Left kidney (tissue), 2 donors: ENCODE measurements around the gene POU6F1. TPM values are rescaled to one million over a fixed set of nuclear protein-coding genes. Genes with fewer than 3 reads are reported as not detected.
A peak's percentile ranks its signal among the peaks of the same experiment; 100 is the strongest.

Experiments used
- DNase-seq: peaks from one replicate; pipeline ENCODE4 v3.0.0-alpha.2; 2013
- polyA plus RNA-seq: library from polyadenylated mRNA; unstranded; fragments of 120-200 nt; gene quantifications from one replicate; pipeline ENCODE4 v1.2.1, GENCODE V29; 2013; ENCODE audit not compliant: insufficient read length

Gene POU6F1
- polyA plus RNA-seq, 1 donor: 8.8 TPM

DNA sequence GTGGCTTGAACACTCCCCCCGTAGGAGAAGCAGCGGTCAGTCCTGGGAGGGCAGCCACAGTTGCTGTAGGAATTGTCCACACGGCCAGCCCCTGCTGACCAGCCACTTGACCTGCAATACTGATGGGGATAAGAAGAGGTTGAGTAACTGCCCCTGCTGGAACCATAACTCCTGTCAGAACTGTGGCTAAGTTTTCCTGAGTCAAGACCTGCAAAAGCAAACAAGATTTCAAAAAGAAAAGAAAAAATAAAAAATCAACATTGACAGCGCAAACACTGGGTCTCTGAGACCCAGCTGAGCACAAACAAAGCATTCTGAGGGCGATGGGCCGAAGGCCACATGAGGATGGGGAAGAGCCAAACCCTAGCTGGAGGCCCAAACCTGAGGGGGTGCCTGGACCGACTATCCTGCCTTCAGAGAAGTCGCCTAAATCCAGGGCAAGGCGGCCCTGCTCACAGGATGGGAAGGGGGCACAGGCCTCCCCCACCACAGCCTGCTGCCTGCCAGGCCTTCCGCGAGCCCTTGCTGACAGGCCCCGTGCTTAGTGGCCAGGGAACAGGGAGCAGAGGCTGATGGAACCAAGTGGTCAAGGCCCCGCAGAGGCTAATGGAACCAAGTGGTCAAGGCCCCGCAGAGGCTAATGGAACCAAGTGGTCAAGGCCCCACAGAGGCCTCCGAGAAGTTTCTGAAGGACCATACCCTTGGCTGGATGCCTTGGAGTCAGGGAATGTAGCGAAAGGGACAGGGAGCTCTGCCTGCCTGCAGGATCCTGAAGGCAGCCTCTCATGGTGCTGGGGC is 19.1 kb downstream of the POU6F1 start:
- DNase-seq: no peak

DNA sequence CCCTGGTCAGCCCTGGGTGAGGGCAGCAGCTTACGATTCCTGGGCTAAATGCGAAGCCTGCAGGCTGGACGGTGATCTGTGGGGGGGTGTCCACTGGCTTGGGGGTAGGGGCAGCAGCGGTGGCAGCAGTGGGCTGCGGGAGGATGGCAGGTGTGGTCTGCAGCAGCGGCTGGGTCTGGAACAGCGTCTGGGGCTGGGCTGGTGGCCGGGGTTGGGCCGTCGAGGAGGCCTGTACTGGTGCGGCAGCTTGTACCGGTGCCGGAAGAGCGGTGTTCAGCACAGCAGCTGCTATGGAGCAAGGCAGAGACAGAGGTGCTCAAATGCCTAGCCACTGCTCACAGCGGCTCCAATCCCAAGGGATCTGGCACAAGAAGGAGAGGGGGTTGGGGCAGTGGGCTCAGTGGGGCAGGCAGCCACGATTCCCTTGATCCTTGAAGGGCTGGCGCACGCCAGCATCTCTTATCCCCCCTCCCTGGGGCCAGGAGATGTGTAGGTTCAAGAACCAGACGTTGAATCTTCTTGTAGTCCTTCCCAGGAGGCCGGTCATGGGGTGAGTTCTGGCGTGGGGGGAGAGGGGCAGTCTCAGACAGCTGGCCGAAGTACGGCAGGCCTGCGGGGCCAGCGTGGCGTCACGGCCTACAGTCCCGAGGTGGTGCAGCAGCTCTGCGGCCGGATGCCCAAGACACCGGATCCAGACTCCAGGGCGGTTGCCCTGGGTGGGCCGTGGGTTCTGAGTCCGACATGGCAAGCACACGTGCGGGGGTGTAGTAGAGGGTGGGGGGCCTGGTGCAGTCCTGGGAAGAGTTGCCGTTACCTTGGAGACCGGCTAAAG is 19.9 kb downstream of the POU6F1 start:
- DNase-seq: no peak

DNA sequence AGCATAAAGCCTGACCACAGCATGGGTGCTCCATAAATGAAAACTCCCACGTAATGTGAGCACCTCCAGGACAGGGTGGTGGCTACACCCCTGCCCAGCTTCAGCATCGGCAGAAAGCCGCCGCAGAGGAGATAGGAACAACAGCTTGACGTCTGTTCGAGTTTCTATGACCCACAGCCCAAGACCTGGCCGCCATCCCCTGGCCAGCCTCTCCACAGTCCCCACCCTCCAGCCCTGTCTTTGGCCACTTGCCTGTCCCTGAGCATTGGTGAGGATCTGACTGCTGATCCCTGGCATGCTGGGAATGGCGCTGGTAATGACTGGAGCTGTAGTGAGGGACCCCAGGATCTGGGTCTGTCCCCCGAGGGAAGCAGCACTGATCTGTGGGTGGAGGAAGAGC is 21.3 kb downstream of the POU6F1 start:
- DNase-seq: no peak

DNA sequence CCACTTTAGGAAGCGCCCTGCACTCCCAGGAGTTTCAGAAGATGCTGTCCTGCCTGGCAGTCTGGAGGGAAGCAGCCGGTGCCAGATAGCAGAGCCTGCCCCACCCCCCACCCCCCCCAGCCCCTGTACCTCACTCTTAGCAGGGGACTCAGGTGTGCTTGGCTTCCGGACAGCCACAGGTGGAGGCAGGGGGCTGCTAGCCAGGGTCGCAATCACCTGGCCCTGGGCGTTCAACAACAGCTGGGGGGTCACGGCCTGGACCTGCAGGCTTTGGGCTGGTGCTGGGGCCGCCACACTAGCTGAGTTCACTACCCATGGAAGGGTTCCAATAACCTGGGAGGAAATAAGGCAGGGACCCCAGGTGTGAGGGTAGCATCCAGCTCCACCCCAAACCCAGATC is 22.0 kb downstream of the POU6F1 start:
- DNase-seq: no peak

DNA sequence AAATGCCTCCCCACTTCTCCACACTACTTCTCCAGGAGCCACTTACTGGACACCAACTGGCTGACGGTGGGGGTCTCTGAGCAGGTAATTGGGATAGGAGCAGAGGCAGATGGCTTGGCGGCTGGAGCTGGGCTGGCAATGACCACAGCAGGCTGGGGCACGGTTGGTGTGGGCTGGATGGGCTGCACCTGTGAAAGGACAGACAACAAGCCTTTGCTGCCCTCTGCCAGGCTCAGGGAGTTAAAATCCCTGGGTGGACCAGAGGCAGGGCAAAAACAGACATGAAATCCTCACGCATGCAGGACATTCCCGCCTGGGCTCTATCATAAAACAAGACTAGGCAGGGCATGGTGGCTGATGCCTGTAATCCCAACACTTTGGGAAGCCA is 25.6 kb downstream of the POU6F1 start:
- DNase-seq: no peak

DNA sequence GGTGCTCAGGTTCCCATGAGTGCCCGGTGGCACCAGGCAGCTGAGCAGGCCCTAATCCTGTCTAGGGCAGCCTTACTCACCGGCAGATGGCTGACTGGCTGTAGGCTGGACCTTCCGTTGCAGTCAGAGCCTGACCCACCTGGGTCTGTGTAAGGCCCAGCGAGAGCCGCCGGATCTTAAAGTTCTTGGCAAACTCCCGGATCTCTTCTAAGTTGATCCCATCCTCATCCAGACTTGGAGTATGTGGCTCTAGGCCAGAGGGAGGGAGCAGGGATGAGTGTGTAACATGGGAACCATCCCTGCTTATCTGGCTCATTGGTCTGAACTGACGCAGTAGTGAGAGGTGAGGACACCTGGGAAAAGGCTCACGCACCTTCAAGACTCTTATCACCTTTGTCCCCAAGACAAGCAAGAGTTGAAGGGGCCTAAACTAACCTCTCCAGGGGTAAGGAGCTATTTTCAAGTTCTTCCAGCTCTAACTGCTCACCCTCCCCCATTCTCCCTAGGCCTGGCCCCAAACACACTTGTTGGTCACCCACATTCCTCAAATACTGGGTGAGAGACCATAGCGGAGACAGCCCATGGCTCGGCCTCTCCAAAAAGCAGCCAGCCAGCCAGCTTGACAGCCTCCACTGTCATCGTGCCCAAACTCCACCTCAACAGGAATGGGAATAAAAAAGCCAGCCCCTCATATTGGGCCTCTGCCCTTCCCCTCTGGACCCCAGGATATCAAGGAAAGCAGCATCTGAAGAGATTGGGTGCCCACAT is 26.2 kb downstream of the POU6F1 start:
- DNase-seq: no peak

DNA sequence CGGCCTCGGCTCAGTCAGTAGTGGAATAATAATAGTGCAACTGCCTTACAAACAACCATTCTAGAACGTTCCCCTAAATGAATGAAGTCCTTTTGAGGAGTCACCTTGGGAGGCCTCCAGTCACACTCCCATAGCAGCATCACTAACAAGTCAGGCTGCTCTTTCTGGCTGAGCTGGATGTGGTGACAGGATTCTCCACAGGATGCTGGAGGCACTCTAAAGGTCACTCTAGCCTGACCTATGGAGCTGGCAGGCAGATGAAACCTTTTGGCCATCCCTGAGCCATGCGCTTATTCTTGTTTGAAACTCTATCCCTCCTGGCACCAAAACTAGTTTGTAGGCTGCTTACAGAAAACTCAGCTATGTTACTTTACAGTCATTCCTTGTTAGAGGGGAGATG is 27.0 kb downstream of the POU6F1 start:
- DNase-seq: no peak

DNA sequence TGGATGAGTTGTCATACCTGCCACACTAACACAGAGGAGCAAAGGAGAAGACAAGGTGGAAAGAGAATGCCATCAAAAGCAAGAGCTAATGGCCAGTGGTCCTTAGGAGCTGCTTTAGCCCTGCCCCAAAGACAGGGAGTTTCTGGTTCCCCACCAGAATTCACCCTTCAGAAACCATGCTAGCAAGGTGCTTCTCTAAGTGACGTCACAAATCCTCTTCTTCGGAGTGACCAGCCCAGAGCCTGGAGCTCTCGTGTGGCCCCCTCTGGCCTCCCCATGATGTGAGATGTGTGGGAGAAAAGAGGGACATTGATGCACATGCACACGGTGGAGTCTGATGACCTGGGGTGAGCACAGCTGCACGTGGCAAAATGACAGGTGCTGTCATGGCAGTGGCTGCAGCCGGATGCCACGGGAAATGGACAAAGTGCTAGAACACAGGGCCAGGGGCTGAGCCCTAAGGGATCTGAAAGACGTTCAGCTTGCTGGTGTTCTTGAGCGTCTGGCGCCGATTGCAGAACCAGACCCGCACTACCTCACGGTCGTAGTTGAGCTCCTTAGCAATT is 28.0 kb downstream of the POU6F1 start:
- no peak for DNase-seq

DNA sequence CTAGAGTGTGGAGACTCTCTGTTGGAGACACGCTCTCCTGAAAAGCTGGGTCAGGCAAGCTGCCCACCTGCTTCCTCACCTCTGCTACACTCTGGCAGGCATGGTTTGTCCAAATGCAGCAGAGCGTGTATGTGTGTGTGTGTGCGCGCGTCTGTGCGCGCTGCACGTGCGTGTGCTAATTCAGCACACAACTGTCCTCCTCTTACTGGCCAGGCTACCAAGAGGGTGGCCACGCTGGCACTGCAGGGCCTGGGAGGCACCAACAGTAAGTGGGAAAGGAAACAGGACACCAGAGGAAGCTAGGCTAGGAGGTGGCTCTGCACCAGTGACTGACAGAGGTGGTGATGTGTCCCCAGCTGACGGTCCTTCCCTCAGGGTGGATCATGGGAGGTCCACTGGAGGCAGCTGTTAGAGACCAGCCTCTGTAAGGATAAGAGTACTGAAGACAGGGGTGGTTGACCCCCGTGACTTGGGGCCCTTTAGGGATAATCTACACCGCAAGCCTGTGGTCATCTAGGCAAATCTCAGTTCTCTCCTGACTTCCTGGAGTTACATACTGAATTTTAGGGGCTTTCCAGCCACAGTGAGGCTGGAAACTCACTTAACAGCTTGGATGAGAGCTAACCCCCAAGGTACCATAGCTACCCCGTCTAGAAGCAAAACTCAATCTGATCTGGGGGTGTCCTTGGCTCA is 29.4 kb downstream of the POU6F1 start:
- no peak for DNase-seq

DNA sequence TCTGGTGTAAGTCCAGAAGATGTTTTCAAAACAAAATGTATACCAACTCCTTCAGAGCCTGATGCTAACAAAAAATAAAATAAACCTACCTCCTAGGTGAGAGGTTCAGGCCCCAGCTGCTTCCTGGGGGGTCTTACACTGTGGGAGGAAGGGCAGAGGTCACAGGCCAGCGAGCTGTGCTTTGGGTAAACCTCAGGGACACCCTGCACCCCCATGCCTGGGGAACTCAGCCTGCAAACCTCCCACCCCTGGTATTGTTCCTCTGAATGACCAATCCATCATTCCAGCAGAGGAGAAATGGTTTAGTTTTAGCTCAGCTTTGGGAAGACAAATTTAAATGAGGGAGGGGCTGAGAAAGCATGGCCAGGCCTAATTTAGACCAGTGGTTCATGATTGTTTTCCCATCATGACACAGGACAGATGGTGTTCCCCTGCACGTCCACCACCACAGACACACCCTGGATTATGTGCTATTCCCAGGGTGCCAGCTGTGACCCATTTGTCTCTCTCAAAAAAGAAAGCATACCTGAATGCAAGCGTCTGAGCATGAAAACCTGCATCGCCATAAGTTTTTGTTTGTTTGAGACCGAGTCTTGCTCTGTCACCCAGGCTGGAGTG is 30.4 kb downstream of the POU6F1 start:
- DNase-seq: no peak

DNA sequence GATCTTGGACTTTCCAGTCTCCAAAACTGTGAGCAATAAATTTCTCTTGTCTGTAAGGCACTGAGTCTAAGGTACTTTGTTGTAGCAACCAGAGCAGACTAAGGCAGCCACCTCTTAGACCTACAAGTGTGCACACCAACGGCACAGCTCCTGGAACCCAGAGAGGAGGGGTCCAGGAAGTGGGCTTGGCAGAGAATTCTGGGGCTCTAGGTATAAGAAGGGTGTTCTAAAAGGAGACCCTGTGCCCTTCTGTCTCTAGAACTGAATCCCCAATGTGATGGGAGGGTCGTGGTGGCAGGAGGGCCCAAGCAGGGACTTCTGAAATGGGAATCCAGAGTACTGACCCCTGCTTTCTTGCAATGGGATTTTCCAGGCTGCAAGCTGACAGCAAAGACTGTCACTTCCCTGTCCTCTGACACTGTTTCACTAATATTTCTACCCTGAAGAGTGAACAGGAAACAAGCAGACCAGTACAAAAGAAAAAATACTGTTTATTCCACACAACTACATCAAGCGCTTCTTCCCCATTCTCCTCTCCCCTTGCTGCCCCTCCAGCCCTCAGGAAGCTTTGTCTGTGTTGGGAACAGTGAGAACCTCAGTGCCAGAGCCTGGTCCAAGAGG is 31.3 kb downstream of the POU6F1 start:
- no peak for DNase-seq

DNA sequence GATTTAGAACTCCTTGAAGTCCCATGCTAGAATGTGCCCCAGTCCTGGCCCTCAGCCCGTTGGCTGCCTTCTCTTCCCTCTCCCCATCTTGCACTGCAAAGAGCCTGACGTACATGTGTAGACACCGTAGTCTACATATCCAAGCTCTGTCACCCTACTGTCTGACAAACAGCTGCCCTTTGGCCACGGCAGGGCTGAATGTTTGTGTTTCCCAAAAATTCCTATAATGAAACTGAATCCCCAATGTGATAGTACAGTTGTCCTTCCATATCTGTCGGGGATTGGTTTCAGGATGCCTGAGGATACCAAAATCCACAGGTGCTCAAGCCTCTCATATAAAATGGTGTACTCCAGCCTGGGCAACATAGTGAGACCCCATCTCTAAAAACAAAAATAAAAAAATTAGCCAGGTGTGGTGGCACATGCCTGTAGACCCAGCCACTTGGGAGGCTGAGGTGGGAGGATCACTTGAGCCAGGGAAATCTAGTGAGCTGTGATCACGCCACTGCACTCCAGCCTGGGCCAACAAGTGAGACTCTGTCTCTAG is 32.6 kb downstream of the POU6F1 start:
- no peak for DNase-seq

DNA sequence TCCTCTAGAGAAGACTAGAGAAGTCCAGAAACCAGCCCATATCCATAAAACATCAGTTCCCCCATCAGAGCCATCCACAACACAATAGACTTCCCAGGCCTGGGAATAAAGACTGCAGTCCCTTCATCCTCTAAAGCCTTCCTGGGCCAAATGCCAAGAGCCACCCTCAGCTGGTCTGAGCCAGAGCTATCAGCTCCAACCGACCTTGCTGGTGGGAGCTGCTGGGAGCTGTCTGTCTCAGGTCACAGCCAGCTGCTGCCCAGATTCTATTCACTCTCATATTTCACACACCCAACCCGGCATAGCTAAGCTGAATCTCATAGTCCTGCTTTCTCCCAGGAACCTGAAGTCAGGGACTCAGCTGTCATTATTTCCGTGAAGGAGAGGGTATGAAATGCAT is 34.0 kb downstream of the POU6F1 start:
- peak; percentile 68 for DNase-seq

DNA sequence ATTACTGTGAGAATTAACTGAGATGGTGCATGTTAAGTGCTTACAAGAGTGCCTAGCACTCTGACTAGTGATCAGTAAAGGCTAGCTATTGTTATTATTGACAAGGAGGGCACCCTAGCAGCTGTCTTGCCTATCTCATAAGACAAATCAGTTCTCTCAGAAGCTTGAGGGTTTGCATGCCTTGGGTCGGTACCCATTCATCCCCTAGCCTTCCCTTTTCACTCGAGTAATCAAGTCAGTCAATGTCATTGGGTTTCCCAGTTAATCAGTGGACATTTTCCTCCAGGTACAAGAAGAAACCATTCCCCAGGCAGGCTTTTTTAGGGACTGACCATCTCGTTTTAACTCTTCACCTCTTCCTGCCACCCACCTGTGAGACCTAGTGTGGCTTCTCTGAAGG is 34.5 kb downstream of the POU6F1 start:
- DNase-seq: no peak

DNA sequence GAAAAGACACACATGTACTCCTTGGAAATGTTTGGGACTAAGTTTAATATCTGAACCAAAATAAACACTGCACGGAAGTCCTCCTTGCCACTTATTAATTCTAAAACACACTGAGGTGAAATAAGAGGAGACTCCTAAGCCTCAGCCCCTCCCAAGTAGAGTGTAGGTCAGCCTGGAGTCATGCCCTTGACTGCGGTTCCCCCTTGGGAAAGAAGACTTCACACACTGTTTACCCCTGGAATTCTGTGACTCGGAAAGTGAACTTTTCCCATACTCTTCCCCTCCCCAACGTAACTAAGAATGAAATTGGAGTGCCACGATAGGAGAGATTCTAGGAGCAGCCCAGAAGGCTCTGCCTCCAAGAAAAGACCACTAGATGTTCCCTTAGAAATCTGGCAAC is 36.3 kb downstream of the POU6F1 start:
- DNase-seq: no peak

DNA sequence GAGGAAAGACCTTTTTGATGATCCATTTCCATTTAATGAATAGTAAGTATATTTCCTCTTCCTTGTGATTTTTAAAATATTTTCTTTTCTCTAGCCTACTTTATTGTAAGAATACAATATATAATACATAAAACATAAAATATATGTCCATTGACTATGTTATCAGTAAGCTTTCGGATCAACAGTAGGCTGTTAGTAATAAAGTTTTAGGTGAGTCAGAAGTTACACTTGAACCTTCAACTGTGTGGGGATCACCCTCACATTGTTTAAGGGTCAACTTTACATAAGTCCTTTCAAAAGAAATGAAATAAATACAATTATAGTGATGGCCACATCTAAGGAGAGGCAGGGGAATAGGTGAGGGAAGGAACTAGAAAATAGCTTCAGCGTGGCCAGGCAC is 40.0 kb downstream of the POU6F1 start:
- DNase-seq: no peak

DNA sequence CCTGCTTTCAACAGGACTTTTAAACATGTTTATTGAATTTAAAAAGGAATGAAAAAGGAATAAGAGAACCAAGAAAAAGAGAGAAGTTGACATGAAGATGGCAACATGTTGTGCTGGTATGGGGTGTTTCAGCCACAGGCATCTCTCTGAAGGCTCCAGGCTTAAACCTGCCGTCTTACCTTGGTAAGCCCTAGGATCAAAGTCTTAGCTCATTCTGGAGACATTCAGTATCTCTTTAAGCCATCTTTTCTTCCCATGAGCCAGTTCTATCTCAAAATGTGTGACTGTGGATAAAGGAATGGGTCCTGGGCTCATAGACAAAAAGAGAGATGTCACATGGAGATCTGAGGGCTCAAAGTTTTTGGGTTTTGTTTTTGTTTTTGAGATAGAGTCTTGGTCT is 43.4 kb downstream of the POU6F1 start:
- no peak for DNase-seq

DNA sequence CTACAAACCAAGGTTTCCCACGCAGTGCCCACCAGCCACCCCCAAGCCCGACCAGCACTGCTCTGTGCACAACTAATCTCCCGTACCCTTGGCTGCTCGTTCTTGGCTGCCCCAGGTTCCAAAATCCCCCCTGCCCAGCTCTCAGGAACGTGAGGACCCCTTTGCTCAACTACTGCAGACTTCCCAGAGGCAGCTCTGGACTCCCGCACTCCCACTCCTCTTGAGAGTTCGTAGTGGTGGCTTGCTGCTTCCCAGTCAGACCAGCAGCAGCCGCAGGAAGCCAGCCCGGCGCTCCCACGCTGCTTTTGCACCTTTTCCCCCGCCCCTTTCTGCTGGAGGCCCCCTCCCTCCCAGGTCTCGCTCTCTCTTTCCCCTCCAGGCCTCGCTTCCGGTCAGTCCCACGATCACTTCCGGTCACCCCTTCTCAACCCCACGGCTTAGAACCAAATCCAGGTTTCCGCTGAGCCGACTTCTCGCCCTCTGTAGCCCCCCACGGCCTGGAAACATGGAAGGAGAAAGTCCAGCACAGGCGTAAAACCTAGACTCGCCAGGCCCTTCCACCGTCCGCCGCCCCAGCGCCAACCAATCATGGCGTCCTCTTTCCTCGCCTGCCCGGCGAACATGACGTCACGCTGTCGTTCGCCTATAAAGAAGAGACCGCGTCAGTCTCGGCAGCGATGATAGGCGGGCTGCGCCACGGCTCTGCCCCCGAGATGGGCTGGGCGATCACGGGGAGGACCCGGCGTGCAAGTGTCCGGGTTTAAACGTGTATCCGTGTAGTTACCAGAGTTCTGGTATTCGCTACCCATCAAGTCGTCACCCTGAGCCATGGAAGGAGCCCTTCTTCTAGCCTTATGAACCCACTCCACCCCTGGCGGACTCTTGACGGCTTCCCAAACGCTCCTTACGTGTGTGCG is 45.1 kb downstream of the POU6F1 start, which contains the start of gene TFCP2:
Gene TFCP2 (minus strand): TSS at position 621 of the 917 bp plus-strand sequence. CDS start 713 bp downstream, outside the sequence.
- peak; percentile 94 for DNase-seq

DNA sequence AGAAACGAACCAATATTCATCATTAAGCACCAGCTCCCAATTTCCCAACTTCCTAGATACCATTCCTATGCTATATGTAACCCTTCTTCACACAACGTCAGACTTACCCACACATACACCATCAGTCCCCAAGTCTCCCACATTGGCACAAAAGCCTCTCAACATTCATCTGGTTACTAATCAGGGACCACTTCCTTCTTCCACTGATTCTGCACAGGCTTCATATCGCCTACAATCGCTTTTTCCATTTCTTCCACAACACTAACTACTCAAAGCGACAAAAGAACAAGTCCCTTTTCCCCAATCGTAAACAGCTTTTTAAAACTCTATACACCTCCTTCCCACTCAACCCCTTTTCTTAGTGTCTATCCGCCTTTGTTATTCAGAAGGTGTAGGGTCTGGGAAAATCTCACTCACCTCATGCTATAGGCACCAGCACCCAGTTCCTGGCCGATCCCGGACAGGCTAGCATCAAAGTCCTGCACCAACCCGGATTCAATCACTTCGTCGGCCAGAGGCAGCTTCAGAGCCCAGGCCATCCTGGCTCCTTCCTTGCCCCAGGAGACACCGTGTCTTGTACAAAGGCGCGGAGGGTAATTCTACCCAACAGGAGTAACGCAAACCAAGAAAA is 45.9 kb downstream of the POU6F1 start:
- DNase-seq: no peak
